Hypothalamus (tissue), 51 donors: ENCODE measurements around the gene ITIH3.
A peak's percentile ranks its signal among the peaks of the same experiment; 100 is the strongest.

Experiments
- DNase-seq, 51 donors: peaks; one replicate each; lab custom pipeline; 2025; lab: John Stamatoyannopoulos, UW

ITIH3 gene

GRCh38 chr3:52841981-52842340 lies 47.4 kb downstream of the ITIH3 start:
- peak in 1 of 51 donors; percentile 35 for DNase-seq

GRCh38 chr3:52842424-52842823 lies 47.8 kb downstream of the ITIH3 start:
- DNase-seq = no peak

GRCh38 chr3:52843108-52843865 lies 48.7 kb downstream of the ITIH3 start:
- no peak for DNase-seq

- DNase-seq = no peak
Measured at GRCh38 chr3:52843881-52844280, 49.3 kb downstream of the ITIH3 start.

GRCh38 chr3:52844290-52844975 lies 49.8 kb downstream of the ITIH3 start:
- no peak for DNase-seq

GRCh38 chr3:52845157-52845556 lies 50.6 kb downstream of the ITIH3 start:
- DNase-seq = peak in 17 of 51 donors; percentile 6 to 53 (median 21)

- DNase-seq = peak in 7 of 51 donors; percentile 4 to 26 (median 17)
Measured at GRCh38 chr3:52845691-52846431, 51.3 kb downstream of the ITIH3 start.

- peak in 1 of 51 donors; percentile 14 for DNase-seq
Measured at GRCh38 chr3:52846432-52846965, 51.9 kb downstream of the ITIH3 start.

- no peak for DNase-seq
Measured at GRCh38 chr3:52847241-52847640, 52.6 kb downstream of the ITIH3 start.

- no peak for DNase-seq
Measured at GRCh38 chr3:52847726-52848125, 53.1 kb downstream of the ITIH3 start.

GRCh38 chr3:52848617-52849016 lies 54.0 kb downstream of the ITIH3 start:
- DNase-seq = peak in 1 of 51 donors; percentile 22

GRCh38 chr3:52849656-52850055 lies 55.1 kb downstream of the ITIH3 start:
- DNase-seq = no peak

GRCh38 chr3:52851348-52851747 lies 56.8 kb downstream of the ITIH3 start:
- peak in 5 of 51 donors; percentile 10 to 28 (median 16) for DNase-seq

GRCh38 chr3:52852419-52852818 lies 57.8 kb downstream of the ITIH3 start:
- no peak for DNase-seq

GRCh38 chr3:52854013-52854412 lies 59.4 kb downstream of the ITIH3 start:
- DNase-seq = no peak

GRCh38 chr3:52856666-52857065 lies 62.1 kb downstream of the ITIH3 start:
- DNase-seq = no peak

GRCh38 chr3:52857133-52857532 lies 62.5 kb downstream of the ITIH3 start:
- no peak for DNase-seq

- DNase-seq = no peak
Measured at GRCh38 chr3:52857864-52858263, 63.3 kb downstream of the ITIH3 start.
